Fibroblast of lung (primary cell): ENCODE data around the gene ELF3. TPM values are rescaled to one million over a fixed set of nuclear protein-coding genes. Genes with fewer than 3 reads are reported as not detected.

Experiments used
- DNase-seq, 2 donors: peaks; one replicate each; pipeline versions ENCODE4 v3.0.0 to v3.0.0-alpha.2; 2010; ENCODE audit warnings: low read depth in 2 of 2
- H2AFZ ChIP-seq: 2 replicates; pipeline ENCODE4 v1.5.1; 2012; ENCODE audit warnings: low read length, control low read depth, inconsistent platforms
- H3K27ac ChIP-seq: 2 replicates; pipeline ENCODE4 v1.5.1; 2011; ENCODE audit warnings: low read length, control low read depth; ENCODE audit not compliant: insufficient read depth
- H3K27me3 ChIP-seq: 2 replicates; pipeline ENCODE4 v1.5.1; 2011; ENCODE audit warnings: mild to moderate bottlenecking, low read length; ENCODE audit not compliant: control insufficient read depth, insufficient read depth
- H3K36me3 ChIP-seq: 2 replicates; pipeline ENCODE4 v1.5.1; 2011; ENCODE audit warnings: low read length; ENCODE audit not compliant: control insufficient read depth, insufficient read depth
- H3K4me1 ChIP-seq: 2 replicates; pipeline ENCODE4 v1.5.1; 2011; ENCODE audit warnings: low read length; ENCODE audit not compliant: control insufficient read depth, insufficient read depth; ENCODE audit errors: extremely low read depth
- H3K4me2 ChIP-seq: 2 replicates; pipeline ENCODE4 v1.5.1; 2011; ENCODE audit warnings: low read length, control low read depth; ENCODE audit not compliant: insufficient read depth; ENCODE audit errors: extremely low read depth
- H3K4me3 ChIP-seq, 4 experiments: fragments of 200-600 bp in 1 of 4; sonication (generic) in 1 of 4; replicated peaks in 1 of 4; 2 replicates each; pipeline ENCODE4 v1.5.1; 2011 to 2016; ENCODE audit warnings: low read length in 4 of 4, low read depth in 3 of 4, mild to moderate bottlenecking in 3 of 4, control low read depth in 2 of 4, inconsistent platforms in 1 of 4, mixed read lengths in 1 of 4; ENCODE audit not compliant: insufficient read depth in 1 of 4; ENCODE audit errors: control extremely low read depth in 1 of 4
- H3K79me2 ChIP-seq: 2 replicates; pipeline ENCODE4 v1.5.1; 2012; ENCODE audit warnings: mild to moderate bottlenecking, low read length, inconsistent platforms; ENCODE audit not compliant: control insufficient read depth, insufficient read depth
- H3K9ac ChIP-seq: 2 replicates; pipeline ENCODE4 v1.5.1; 2011; ENCODE audit warnings: mild to moderate bottlenecking, low read length, control low read depth; ENCODE audit not compliant: insufficient read depth
- H3K9me3 ChIP-seq: 2 replicates; pipeline ENCODE4 v1.5.1; 2012; ENCODE audit warnings: low read depth, low read length; ENCODE audit not compliant: control insufficient read depth, insufficient read depth
- H4K20me1 ChIP-seq: 2 replicates; pipeline ENCODE4 v1.5.1; 2011; ENCODE audit warnings: low read length; ENCODE audit not compliant: control insufficient read depth, insufficient read depth; ENCODE audit errors: extremely low read depth
- EZH2 ChIP-seq: IDR thresholded peaks from 2 replicates; pipeline ENCODE4 v1.5.1; 2012; ENCODE audit warnings: low read length, control low read depth, mild to moderate bottlenecking; ENCODE audit errors: missing control alignments
- polyA plus RNA-seq, 2 donors: library from polyadenylated mRNA; depleted of rRNA in 1 of 2; stranded (reverse) in 1 of 2; unstranded in 1 of 2; fragments of >200 nt; gene quantifications; 2 replicates each; pipeline ENCODE4 v1.2.1, GENCODE V29; 2011 to 2012; ENCODE audit warnings: missing spikeins in 1 of 2
- total RNA-seq: library from RNA; depleted of rRNA; stranded (reverse); fragments of >200 nt; gene quantifications from 2 replicates; pipeline ENCODE4 v1.2.1, GENCODE V29; 2014
- TF ChIP-seq, protein P1 (sequence below), 2 donors: IDR thresholded peaks in 1 of 2; conservative IDR thresholded peaks in 1 of 2; 1 replicate in 1 of 2; 2 replicates in 1 of 2; pipeline ENCODE4 v1.5.1; 2011 to 2012; ENCODE audit warnings: low read length in 2 of 2, control low read depth in 1 of 2, inconsistent platforms in 1 of 2, low read depth in 1 of 2, mild to moderate bottlenecking in 1 of 2

ELF3 gene
- total and polyA plus RNA-seq, 2 donors (not counting 1 experiment from before 2014, with no cell fraction given), result 0.12 to 0.17 TPM

DNA sequence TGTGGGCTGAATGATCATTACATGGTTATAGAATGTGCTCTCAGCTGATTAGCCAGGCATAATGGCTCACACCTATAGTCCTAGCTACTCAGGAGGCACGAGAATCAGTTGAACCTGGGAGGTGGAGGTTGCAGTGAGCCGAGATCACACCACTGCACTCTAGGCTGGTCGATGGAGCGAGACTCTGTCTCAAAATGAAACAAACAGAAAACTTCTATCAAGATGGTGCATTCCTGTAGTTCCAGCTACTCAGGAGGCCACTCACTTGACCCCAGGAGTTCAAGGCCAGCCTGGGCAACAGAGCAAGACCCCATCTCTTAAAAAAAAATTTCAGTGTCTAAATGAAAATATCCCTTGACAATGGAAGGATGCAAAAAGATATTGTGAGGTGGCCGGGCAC lies 44.2 kb upstream of the ELF3 start:
- TF ChIP-seq, protein P1, sequence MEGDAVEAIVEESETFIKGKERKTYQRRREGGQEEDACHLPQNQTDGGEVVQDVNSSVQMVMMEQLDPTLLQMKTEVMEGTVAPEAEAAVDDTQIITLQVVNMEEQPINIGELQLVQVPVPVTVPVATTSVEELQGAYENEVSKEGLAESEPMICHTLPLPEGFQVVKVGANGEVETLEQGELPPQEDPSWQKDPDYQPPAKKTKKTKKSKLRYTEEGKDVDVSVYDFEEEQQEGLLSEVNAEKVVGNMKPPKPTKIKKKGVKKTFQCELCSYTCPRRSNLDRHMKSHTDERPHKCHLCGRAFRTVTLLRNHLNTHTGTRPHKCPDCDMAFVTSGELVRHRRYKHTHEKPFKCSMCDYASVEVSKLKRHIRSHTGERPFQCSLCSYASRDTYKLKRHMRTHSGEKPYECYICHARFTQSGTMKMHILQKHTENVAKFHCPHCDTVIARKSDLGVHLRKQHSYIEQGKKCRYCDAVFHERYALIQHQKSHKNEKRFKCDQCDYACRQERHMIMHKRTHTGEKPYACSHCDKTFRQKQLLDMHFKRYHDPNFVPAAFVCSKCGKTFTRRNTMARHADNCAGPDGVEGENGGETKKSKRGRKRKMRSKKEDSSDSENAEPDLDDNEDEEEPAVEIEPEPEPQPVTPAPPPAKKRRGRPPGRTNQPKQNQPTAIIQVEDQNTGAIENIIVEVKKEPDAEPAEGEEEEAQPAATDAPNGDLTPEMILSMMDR (conservative IDR thresholded peaks at IDR 0.05 in 1 of 2, IDR thresholded peaks at IDR 0.05 in 1 of 2; ENCODE audit: low read depth in 1 of 2, low read length in 2 of 2), result no peak
- no peak for TF ChIP-seq EZH2
- H3K27me3 ChIP-seq, result no peaks in the 10 kb centered on the region
- no peaks in the 10 kb centered on the region for H4K20me1 ChIP-seq
- no peaks in the 10 kb centered on the region for H3K79me2 ChIP-seq
- H3K36me3 ChIP-seq, result peaks cover 8% of the 10 kb centered on the region
- H2AFZ ChIP-seq, result no peak overlapping the region
- H3K9me3 ChIP-seq, result no peaks in the 10 kb centered on the region
- H3K4me1 ChIP-seq, result peaks cover 4% of the 10 kb centered on the region
- no peak overlapping the region for H3K4me2 ChIP-seq
- no peak for DNase-seq
- H3K27ac ChIP-seq, result no peak overlapping the region
- H3K4me3 ChIP-seq, result no peak overlapping the region
- no peak overlapping the region for H3K9ac ChIP-seq

DNA sequence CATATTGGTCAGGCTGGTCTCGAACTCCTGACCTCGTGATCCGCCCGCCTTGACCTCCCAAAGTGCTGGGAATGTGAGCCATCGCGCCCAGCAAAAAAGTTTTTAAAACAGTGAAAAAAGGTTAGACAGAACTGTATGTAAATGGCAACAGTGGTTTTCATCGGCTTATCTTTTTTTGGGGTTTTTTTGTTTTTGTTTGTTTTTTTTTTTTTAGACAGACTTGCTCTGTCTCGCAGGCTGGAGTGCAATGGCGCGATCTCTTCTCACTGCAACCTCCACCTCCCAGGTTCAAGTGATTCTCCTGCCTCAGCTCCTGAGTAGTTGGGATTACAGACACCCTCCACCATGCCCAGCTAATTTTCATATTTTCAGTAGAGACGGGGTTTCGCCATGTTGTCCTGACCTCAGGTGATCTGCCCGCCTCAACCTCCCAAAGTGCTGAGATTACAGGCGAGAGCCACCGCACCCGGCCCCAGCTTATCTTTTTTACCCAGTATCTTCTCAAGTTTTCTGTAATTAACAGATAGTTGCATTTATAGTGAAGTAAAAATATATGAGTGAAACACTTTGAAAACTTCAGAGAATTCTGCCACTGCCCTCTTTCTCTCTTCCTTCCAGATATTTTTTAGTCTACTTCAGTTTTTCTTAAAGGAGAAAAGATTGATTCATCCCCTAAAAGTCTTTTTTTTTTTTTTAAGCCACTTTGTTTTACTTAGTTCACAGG lies 42.0 kb upstream of the ELF3 start:
- Histone ChIP-seq H3K4me3 (no peak overlapping the region), H3K4me1 (peaks cover 5% of the 10 kb centered on the region), H2AFZ (no peak overlapping the region), H3K4me2 (no peak overlapping the region), H3K27ac (no peak overlapping the region), H3K27me3 (no peaks in the 10 kb centered on the region), H3K9ac (no peak overlapping the region), H3K36me3 (peaks cover 6% of the 10 kb centered on the region), H4K20me1 (no peaks in the 10 kb centered on the region), H3K79me2 (no peaks in the 10 kb centered on the region), H3K9me3 (no peaks in the 10 kb centered on the region)
- no peak for DNase-seq
- TF ChIP-seq, protein P1 (conservative IDR thresholded peaks at IDR 0.05 in 1 of 2, IDR thresholded peaks at IDR 0.05 in 1 of 2; ENCODE audit: low read depth in 1 of 2, low read length in 2 of 2), result no peak
- no peak for TF ChIP-seq EZH2

DNA sequence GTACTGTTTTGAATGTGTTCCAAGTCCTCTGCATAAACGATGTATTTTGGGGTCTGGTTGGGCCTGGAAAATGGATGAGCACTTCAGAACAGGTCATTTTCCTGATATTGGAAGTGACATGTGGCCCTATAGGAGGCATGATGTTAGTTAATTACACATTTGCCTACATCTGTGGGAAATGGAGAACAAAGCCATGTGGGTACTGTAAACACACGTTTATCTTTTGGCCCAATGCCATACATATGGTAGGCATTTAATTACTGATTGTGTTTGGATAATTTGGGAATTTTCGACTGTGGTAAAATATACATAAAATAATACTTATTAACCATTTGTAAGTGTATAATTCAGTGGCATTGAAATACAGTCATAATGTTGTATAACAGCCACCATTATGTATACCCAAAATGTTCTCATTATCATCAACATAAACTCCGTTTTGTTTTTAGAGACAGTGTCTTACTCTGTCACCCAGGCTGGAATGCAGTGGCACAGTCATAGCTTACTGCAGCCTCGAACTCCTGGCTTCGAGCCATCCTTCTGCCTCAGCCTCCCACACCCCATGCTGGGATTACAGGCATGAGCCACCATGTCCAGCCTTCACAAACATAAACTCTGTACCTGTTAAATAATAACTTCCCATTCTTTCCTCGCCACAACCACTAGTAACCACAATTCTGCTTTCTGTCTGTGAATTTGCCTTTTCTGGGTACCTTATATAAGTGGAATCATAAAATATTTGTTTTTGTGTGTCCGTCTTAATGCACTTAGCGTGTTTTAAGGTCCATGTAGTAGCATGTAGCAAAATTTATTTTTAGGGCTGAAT lies 39.8 kb upstream of the ELF3 start:
- H3K79me2 ChIP-seq, result no peaks in the 10 kb centered on the region
- H4K20me1 ChIP-seq, result no peaks in the 10 kb centered on the region
- H2AFZ ChIP-seq, result no peak overlapping the region
- no peak overlapping the region for H3K9ac ChIP-seq
- H3K36me3 ChIP-seq, result peaks cover 6% of the 10 kb centered on the region
- no peaks in the 10 kb centered on the region for H3K27me3 ChIP-seq
- H3K27ac ChIP-seq, result no peak overlapping the region
- no peak overlapping the region for H3K4me2 ChIP-seq
- peaks cover 5% of the 10 kb centered on the region for H3K4me1 ChIP-seq
- TF ChIP-seq EZH2, result no peak
- TF ChIP-seq, protein P1 (conservative IDR thresholded peaks at IDR 0.05 in 1 of 2, IDR thresholded peaks at IDR 0.05 in 1 of 2; ENCODE audit: low read depth in 1 of 2, low read length in 2 of 2), result no peak
- H3K4me3 ChIP-seq, result no peak overlapping the region
- DNase-seq, result peak in 1 of 2 donors; percentile 52
- H3K9me3 ChIP-seq, result no peaks in the 10 kb centered on the region
